Measurements from ENCODE around the gene MLXIPL.

Gene MLXIPL

GRCh38 chr7:73549176-73549575, 75.1 kb downstream of the MLXIPL start:
- no peak overlapping the region for H3K4me3 ChIP-seq (ENCODE audit: low read depth, low read length)
- no peak for DNase-seq (ENCODE audit: low read depth)
- no peak for TF ChIP-seq CTCF (IDR thresholded peaks at IDR 0.05; ENCODE audit: insufficient read depth, low read depth, low read length, missing control alignments)

GRCh38 chr7:73547841-73548240, 76.5 kb downstream of the MLXIPL start:
- DNase-seq (ENCODE audit: low read depth) = no peak
- H3K4me3 ChIP-seq (ENCODE audit: low read depth, low read length) = no peak overlapping the region
- TF ChIP-seq CTCF (IDR thresholded peaks at IDR 0.05; ENCODE audit: insufficient read depth, low read depth, low read length, missing control alignments) = no peak

- DNase-seq (ENCODE audit: low read depth) = no peak
- H3K4me3 ChIP-seq (ENCODE audit: low read depth, low read length) = no peak overlapping the region
- TF ChIP-seq CTCF (IDR thresholded peaks at IDR 0.05; ENCODE audit: insufficient read depth, low read depth, low read length, missing control alignments) = no peak
Measured at GRCh38 chr7:73544678-73545077, 79.6 kb downstream of the MLXIPL start.
